SK-N-SH (cell line): ENCODE measurements around the gene GOLT1A. TPM values are rescaled to one million over a fixed set of nuclear protein-coding genes. Genes with fewer than 3 reads are reported as not detected.

Source experiments
- CTCF ChIA-PET: fragments of 300-600, 350-600 bp; formaldehyde crosslinking; extraction: SDS; loops from one replicate; lab custom pipeline; 2021; lab: Yijun Ruan, JAX
- POLR2A ChIA-PET: fragments of 350-600 bp; sonication (Branson Sonifier 250); formaldehyde crosslinking; extraction: SDS; loops from one replicate; lab custom pipeline; 2020; ENCODE audit warnings: antibody characterized with exemption, inconsistent platforms; lab: Yijun Ruan, JAX
- DNase-seq: peaks from one replicate; pipeline ENCODE4 v3.0.0; 2012
- H2AFZ ChIP-seq: fragments of 200-600 bp; sonication (generic); 2 replicates; pipeline ENCODE4 v1.8.1; 2016; ENCODE audit warnings: antibody characterized with exemption, mild to moderate bottlenecking, low read depth
- H3F3A ChIP-seq: fragments of 200-600 bp; sonication (generic); replicated peaks from 2 replicates; pipeline ENCODE3; 2016; ENCODE audit warnings: antibody characterized with exemption, mild to moderate bottlenecking; ENCODE audit not compliant: insufficient read depth
- H3K27ac ChIP-seq, 2 experiments: fragments of 200-500 bp in 1 of 2; fragments of 200-600 bp in 1 of 2; sonication (Bioruptor generic) in 1 of 2; sonication (generic), shearing (Covaris generic) in 1 of 2; 2 replicates each; pipeline versions ENCODE4 v1.5.1 to v1.6.1; 2014 to 2016; ENCODE audit warnings: low read depth in 2 of 2, inconsistent platforms in 1 of 2, low read length in 1 of 2, mild to moderate bottlenecking in 1 of 2, mixed read lengths in 1 of 2
- H3K27me3 ChIP-seq: fragments of 200-600 bp; sonication (generic), shearing (Covaris generic); 2 replicates; pipeline ENCODE4 v1.6.1; 2016; ENCODE audit warnings: mixed run types; ENCODE audit not compliant: insufficient read depth
- H3K36me3 ChIP-seq, 2 experiments: fragments of 200-500 bp in 1 of 2; fragments of 200-600 bp in 1 of 2; sonication (Bioruptor generic) in 1 of 2; sonication (generic) in 1 of 2; replicated peaks in 1 of 2; 2 replicates each; pipeline versions ENCODE3 to v1.5.1; 2014 to 2016; ENCODE audit warnings: low read length in 1 of 2, mild to moderate bottlenecking in 1 of 2; ENCODE audit not compliant: insufficient read depth in 2 of 2, control insufficient read depth in 1 of 2
- H3K4me1 ChIP-seq, 2 experiments: fragments of 200-500 bp in 1 of 2; fragments of 200-600 bp in 1 of 2; sonication (Bioruptor generic) in 1 of 2; sonication (generic), shearing (Covaris generic) in 1 of 2; 2 replicates each; pipeline versions ENCODE4 v1.5.1 to v1.6.1; 2014 to 2016; ENCODE audit warnings: low read depth in 1 of 2, low read length in 1 of 2, mixed run types in 1 of 2; ENCODE audit not compliant: insufficient read depth in 2 of 2, control insufficient read depth in 1 of 2
- H3K4me2 ChIP-seq: fragments of 200-600 bp; sonication (generic), shearing (Covaris generic); 2 replicates; pipeline ENCODE4 v1.6.1; 2017; ENCODE audit warnings: mixed run types
- H3K4me3 ChIP-seq, 2 experiments: fragments of 200-500 bp in 1 of 2; fragments of 200-600 bp in 1 of 2; sonication (Bioruptor generic) in 1 of 2; sonication (generic), shearing (Covaris generic) in 1 of 2; 2 replicates each; pipeline versions ENCODE4 v1.5.1 to v1.8.1; 2014 to 2016; ENCODE audit warnings: low read depth in 2 of 2, inconsistent platforms in 1 of 2, low read length in 1 of 2, mild to moderate bottlenecking in 1 of 2, mixed read lengths in 1 of 2, moderate library complexity in 1 of 2
- H3K79me2 ChIP-seq: fragments of 200-600 bp; sonication (generic); 2 replicates; pipeline ENCODE4 v1.8.1; 2017; ENCODE audit warnings: mild to moderate bottlenecking; ENCODE audit not compliant: insufficient read depth
- H3K9ac ChIP-seq: fragments of 200-600 bp; sonication (generic); 2 replicates; pipeline ENCODE4 v1.6.1; 2017; ENCODE audit warnings: mixed run types
- H3K9me2 ChIP-seq: fragments of 200-600 bp; sonication (generic); 2 replicates; pipeline ENCODE4 v1.6.1; 2017; ENCODE audit warnings: mixed run types
- H3K9me3 ChIP-seq: fragments of 200-600 bp; sonication (generic); 2 replicates; pipeline ENCODE4 v1.6.1; 2017; ENCODE audit warnings: mixed run types, mild to moderate bottlenecking, moderate library complexity
- H4K20me1 ChIP-seq: fragments of 200-600 bp; sonication (generic); 2 replicates; pipeline ENCODE4 v1.6.1; 2017; ENCODE audit warnings: mild to moderate bottlenecking, mixed run types; ENCODE audit not compliant: insufficient read depth
- CHD2 ChIP-seq: fragments of 150-350 bp; IDR thresholded peaks from 2 replicates; pipeline ENCODE4 v1.6.1; 2018; ENCODE audit warnings: low read length; ENCODE audit not compliant: partially characterized antibody
- ELF1 ChIP-seq: IDR thresholded peaks from 2 replicates; pipeline ENCODE4 v1.4.0; 2012
- EP300 ChIP-seq, 2 experiments: IDR thresholded peaks; 2 replicates each; pipeline versions ENCODE4 v1.4.0 to v1.6.1; 2012; ENCODE audit warnings: borderline replicate concordance in 1 of 2, low read depth in 1 of 2, low read length in 1 of 2
- FOXJ3 ChIP-seq: sonication (generic); formaldehyde crosslinking; IDR thresholded peaks from 2 replicates; pipeline ENCODE4 v1.5.1; 2020; ENCODE audit warnings: mild to moderate bottlenecking, missing genetic modification reagents
- GATA2 ChIP-seq: sonication (generic); formaldehyde crosslinking; IDR thresholded peaks from 2 replicates; pipeline ENCODE4 v1.5.0; 2020; ENCODE audit warnings: mild to moderate bottlenecking, missing genetic modification reagents
- IRF3 ChIP-seq: fragments of 150-350 bp; IDR thresholded peaks from 2 replicates; pipeline ENCODE4 v1.6.1; 2016; ENCODE audit warnings: mild to moderate bottlenecking, low read depth, low read length
- MEF2A ChIP-seq: IDR thresholded peaks from 2 replicates; pipeline ENCODE4 v1.4.0; 2012; ENCODE audit warnings: low read depth, borderline replicate concordance
- MXI1 ChIP-seq: IDR thresholded peaks from 2 replicates; pipeline ENCODE4 v1.6.1; 2012; ENCODE audit warnings: mild to moderate bottlenecking, low read depth, low read length, improper control_type of control experiment
- NRF1 ChIP-seq: IDR thresholded peaks from 2 replicates; pipeline ENCODE4 v1.6.1; 2012; ENCODE audit warnings: low read depth, mild to moderate bottlenecking, low read length
- RAD21 ChIP-seq: IDR thresholded peaks from 2 replicates; pipeline ENCODE4 v1.6.1; 2012; ENCODE audit warnings: mild to moderate bottlenecking, low read length
- RXRA ChIP-seq: IDR thresholded peaks from 2 replicates; pipeline ENCODE4 v1.4.0; 2012; ENCODE audit warnings: low read depth, mild to moderate bottlenecking, borderline replicate concordance
- TAF1 ChIP-seq: IDR thresholded peaks from 2 replicates; pipeline ENCODE4 v1.6.1; 2012; ENCODE audit warnings: low read depth, mild to moderate bottlenecking, low read length, moderate library complexity, borderline replicate concordance
- TCF12 ChIP-seq: IDR thresholded peaks from 2 replicates; pipeline ENCODE4 v1.4.0; 2012
- TEAD4 ChIP-seq: IDR thresholded peaks from 2 replicates; pipeline ENCODE4 v1.4.0; 2012; ENCODE audit warnings: mild to moderate bottlenecking, borderline replicate concordance; ENCODE audit not compliant: insufficient read depth
- WGBS: methylation state at CpG from one replicate; pipeline ENCODE4 v1.1.6; 2017; ENCODE audit warnings: low lambda C conversion rate; 5-methylcytosine and 5-hydroxymethylcytosine counted together
- polyA plus RNA-seq, 3 experiments: library from polyadenylated mRNA; depleted of rRNA; stranded (reverse); fragments of >200 nt; gene quantifications; 2 replicates each; pipeline ENCODE4 v1.2.3, GENCODE V29; 2012
- TF ChIP-seq, protein P1 (sequence below): IDR thresholded peaks from 2 replicates; pipeline ENCODE4 v1.4.0; 2012; ENCODE audit warnings: low read depth, borderline replicate concordance
- TF ChIP-seq, protein P2 (sequence below): IDR thresholded peaks from 2 replicates; pipeline ENCODE4 v1.4.0; 2012; ENCODE audit warnings: low read depth

GOLT1A gene
- polyA plus RNA-seq, 1 of the 3 experiments (the other 2 are of a cell fraction): not detected

GRCh38 chr1:204203206-204203767 is 10.5 kb downstream of the GOLT1A start:
- Histone ChIP-seq H3K4me1 (peaks cover 5 to 8% of the 10 kb centered on the region in 2 experiments; a peak in 2 of 4 replicates), H2AFZ (no peak overlapping the region), H4K20me1 (no peaks in the 10 kb centered on the region), H3K4me2 (no peak overlapping the region), H3K36me3 (no peaks in the 10 kb centered on the region), H3K9me2 (no peaks in the 10 kb centered on the region), H3K79me2 (no peaks in the 10 kb centered on the region), H3F3A (no peaks in the 10 kb centered on the region), H3K9me3 (no peaks in the 10 kb centered on the region)
- ChIA-PET CTCF (interaction anchor here (1.2 to 7.4 kb wide), 3 partner anchors 16 to 195 kb away, joined by 3 to 157 read pairs (median 3); partner anchors contain the start of gene REN), POLR2A (no interaction called here)
- WGBS: 78% methylated on average over 5 of the region's 5 CpGs
- no peak for TF ChIP-seq GATA2 (CRISPR knock-in tag)
- TF ChIP-seq MXI1: no peak
- no peak for TF ChIP-seq TAF1
- no peak for TF ChIP-seq CHD2
- TF ChIP-seq FOXJ3 (CRISPR knock-in tag): no peak
- no peak for TF ChIP-seq TEAD4
- no peak for TF ChIP-seq MEF2A
- no peak for TF ChIP-seq RXRA
- no peak for TF ChIP-seq TCF12
- TF ChIP-seq RAD21: no peak
- TF ChIP-seq, protein P1, sequence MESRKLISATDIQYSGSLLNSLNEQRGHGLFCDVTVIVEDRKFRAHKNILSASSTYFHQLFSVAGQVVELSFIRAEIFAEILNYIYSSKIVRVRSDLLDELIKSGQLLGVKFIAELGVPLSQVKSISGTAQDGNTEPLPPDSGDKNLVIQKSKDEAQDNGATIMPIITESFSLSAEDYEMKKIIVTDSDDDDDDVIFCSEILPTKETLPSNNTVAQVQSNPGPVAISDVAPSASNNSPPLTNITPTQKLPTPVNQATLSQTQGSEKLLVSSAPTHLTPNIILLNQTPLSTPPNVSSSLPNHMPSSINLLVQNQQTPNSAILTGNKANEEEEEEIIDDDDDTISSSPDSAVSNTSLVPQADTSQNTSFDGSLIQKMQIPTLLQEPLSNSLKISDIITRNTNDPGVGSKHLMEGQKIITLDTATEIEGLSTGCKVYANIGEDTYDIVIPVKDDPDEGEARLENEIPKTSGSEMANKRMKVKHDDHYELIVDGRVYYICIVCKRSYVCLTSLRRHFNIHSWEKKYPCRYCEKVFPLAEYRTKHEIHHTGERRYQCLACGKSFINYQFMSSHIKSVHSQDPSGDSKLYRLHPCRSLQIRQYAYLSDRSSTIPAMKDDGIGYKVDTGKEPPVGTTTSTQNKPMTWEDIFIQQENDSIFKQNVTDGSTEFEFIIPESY: no peak
- TF ChIP-seq EP300 (IDR thresholded peaks at IDR 0.05; ENCODE audit: borderline replicate concordance in 1 of 2, low read depth in 1 of 2, low read length in 1 of 2): no peak
- no peak for TF ChIP-seq IRF3
- no peak for TF ChIP-seq ELF1
- TF ChIP-seq, protein P2, sequence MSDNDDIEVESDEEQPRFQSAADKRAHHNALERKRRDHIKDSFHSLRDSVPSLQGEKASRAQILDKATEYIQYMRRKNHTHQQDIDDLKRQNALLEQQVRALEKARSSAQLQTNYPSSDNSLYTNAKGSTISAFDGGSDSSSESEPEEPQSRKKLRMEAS: no peak
- no peak for TF ChIP-seq NRF1
- TF ChIP-seq, all 33 proteins: peak for 0
- Histone ChIP-seq H3K27me3 (no peaks in the 10 kb centered on the region), H3K9ac (no peak overlapping the region), H3K4me3 (no peak overlapping the region), H3K27ac (no peak overlapping the region)
- no peak for DNase-seq
